HG02759 (cell line): ENCODE data around the gene VPS37D.
"Not testable (repeated sequence)": the region's sequence is repeated elsewhere in the genome, so short reads cannot be mapped to it uniquely, and the experiment has no call there.

Experiments
- ATAC-seq: cut with Tn5 transposase; IDR thresholded peaks from one replicate; pipeline ENCODE4 v1.9.1; 2021; ENCODE audit warnings: mild to moderate bottlenecking, moderate library complexity; ENCODE audit not compliant: unreplicated experiment

VPS37D gene

GRCh38 chr7:73704640-73705550 lies 37.3 kb downstream of the VPS37D start:
- ATAC-seq, result no peak

- ATAC-seq, result no peak
Observed at GRCh38 chr7:73705551-73705920, 37.9 kb downstream of the VPS37D start.

GRCh38 chr7:73706126-73707044 lies 38.8 kb downstream of the VPS37D start:
- no peak for ATAC-seq

GRCh38 chr7:73707045-73707631 lies 39.5 kb downstream of the VPS37D start:
- no peak for ATAC-seq

GRCh38 chr7:73708961-73709549 lies 41.4 kb downstream of the VPS37D start:
- no peak for ATAC-seq

GRCh38 chr7:73712773-73713172 lies 45.1 kb downstream of the VPS37D start:
- no peak for ATAC-seq

GRCh38 chr7:73713319-73713718 lies 45.7 kb downstream of the VPS37D start:
- not testable (repeated sequence) for ATAC-seq

GRCh38 chr7:73715648-73716317 lies 48.2 kb downstream of the VPS37D start:
- peak; percentile 34 for ATAC-seq

GRCh38 chr7:73716318-73716890 lies 48.8 kb downstream of the VPS37D start:
- no peak for ATAC-seq

- ATAC-seq, result no peak
Observed at GRCh38 chr7:73717025-73717807, 49.6 kb downstream of the VPS37D start.

- ATAC-seq, result peak; percentile 39
Observed at GRCh38 chr7:73717991-73718405, 50.4 kb downstream of the VPS37D start.

- ATAC-seq, result no peak
Observed at GRCh38 chr7:73718438-73718881, 50.8 kb downstream of the VPS37D start.

- ATAC-seq, result peak; percentile 72
Observed at GRCh38 chr7:73718905-73719805, 51.5 kb downstream of the VPS37D start, which contains the start of gene STX1A. Gene STX1A, minus strand, starts transcription at chr7:73719669. Its CDS starts 38 bp downstream, at chr7:73719631.

- ATAC-seq, result peak; percentile 11
Observed at GRCh38 chr7:73719806-73720169, 52.2 kb downstream of the VPS37D start.

GRCh38 chr7:73720443-73720842 lies 52.8 kb downstream of the VPS37D start:
- ATAC-seq, result not testable (repeated sequence)

- ATAC-seq, result no peak
Observed at GRCh38 chr7:73721377-73721817, 53.8 kb downstream of the VPS37D start.
